Measurements from ENCODE around the gene RSPO1.
"Not testable (repeated sequence)": the region's sequence is repeated elsewhere in the genome, so short reads cannot be mapped to it uniquely, and the experiment has no call there.

Gene RSPO1

GRCh38 chr1:37584544-37584943 is 50.1 kb downstream of the RSPO1 start:
- H3K9me3 ChIP-seq (ENCODE audit: control insufficient read depth in 5 of 5, low read length in 5 of 5); H3K27me3 ChIP-seq (ENCODE audit: control insufficient read depth in 5 of 5, insufficient read depth in 4 of 5, low read length in 5 of 5); H3K4me3 ChIP-seq (ENCODE audit: low read depth in 1 of 5, low read length in 5 of 5); H3K9ac ChIP-seq (ENCODE audit: low read length in 5 of 5); H3K4me1 ChIP-seq (ENCODE audit: control insufficient read depth in 5 of 5, insufficient read depth in 5 of 5, low read length in 5 of 5); H3K27ac ChIP-seq (ENCODE audit: low read depth, low read length): not testable (repeated sequence)
- H3K36me3 ChIP-seq (ENCODE audit: control insufficient read depth in 5 of 5, insufficient read depth in 5 of 5, low read length in 5 of 5) = peaks cover 58 to 95% (median 69%) of the 10 kb centered on the region in 5 donors

- H3K36me3 ChIP-seq (ENCODE audit: control insufficient read depth in 5 of 5, insufficient read depth in 5 of 5, low read length in 5 of 5) = peaks cover 50 to 99% (median 82%) of the 10 kb centered on the region in 5 donors
- no peak overlapping the region for H3K9ac ChIP-seq (ENCODE audit: low read length in 5 of 5)
- H3K27me3 ChIP-seq (ENCODE audit: control insufficient read depth in 5 of 5, insufficient read depth in 4 of 5, low read length in 5 of 5) = no peaks in the 10 kb centered on the region
Observed at GRCh38 chr1:37575692-37576091, 59.0 kb downstream of the RSPO1 start.

GRCh38 chr1:37574834-37575480 is 59.7 kb downstream of the RSPO1 start:
- Histone ChIP-seq H3K4me1 (ENCODE audit: control insufficient read depth in 5 of 5, insufficient read depth in 5 of 5, low read length in 5 of 5) (no peaks in the 10 kb centered on the region), H3K27me3 (ENCODE audit: control insufficient read depth in 5 of 5, insufficient read depth in 4 of 5, low read length in 5 of 5) (no peaks in the 10 kb centered on the region), H3K36me3 (ENCODE audit: control insufficient read depth in 5 of 5, insufficient read depth in 5 of 5, low read length in 5 of 5) (peaks cover 49 to 98% (median 77%) of the 10 kb centered on the region in 5 donors), H3K9ac (ENCODE audit: low read length in 5 of 5) (no peak overlapping the region), H3K27ac (ENCODE audit: low read depth, low read length) (no peak overlapping the region), H3K9me3 (ENCODE audit: control insufficient read depth in 5 of 5, low read length in 5 of 5) (no peaks in the 10 kb centered on the region), H3K4me3 (ENCODE audit: low read depth in 1 of 5, low read length in 5 of 5) (no peak overlapping the region)

More at GRCh38 chr1:37575692-37576091, 59.0 kb downstream of the RSPO1 start:
- Histone ChIP-seq H3K4me1 (ENCODE audit: control insufficient read depth in 5 of 5, insufficient read depth in 5 of 5, low read length in 5 of 5) (no peaks in the 10 kb centered on the region), H3K9me3 (ENCODE audit: control insufficient read depth in 5 of 5, low read length in 5 of 5) (no peaks in the 10 kb centered on the region), H3K27ac (ENCODE audit: low read depth, low read length) (no peak overlapping the region), H3K4me3 (ENCODE audit: low read depth in 1 of 5, low read length in 5 of 5) (no peak overlapping the region)

- Histone ChIP-seq H3K27ac (ENCODE audit: low read depth, low read length) (no peak overlapping the region), H3K27me3 (ENCODE audit: control insufficient read depth in 5 of 5, insufficient read depth in 4 of 5, low read length in 5 of 5) (no peaks in the 10 kb centered on the region), H3K36me3 (ENCODE audit: control insufficient read depth in 5 of 5, insufficient read depth in 5 of 5, low read length in 5 of 5) (peaks cover 59 to 99% (median 90%) of the 10 kb centered on the region in 5 donors), H3K4me1 (ENCODE audit: control insufficient read depth in 5 of 5, insufficient read depth in 5 of 5, low read length in 5 of 5) (no peaks in the 10 kb centered on the region), H3K4me3 (ENCODE audit: low read depth in 1 of 5, low read length in 5 of 5) (no peak overlapping the region), H3K9me3 (ENCODE audit: control insufficient read depth in 5 of 5, low read length in 5 of 5) (no peaks in the 10 kb centered on the region), H3K9ac (ENCODE audit: low read length in 5 of 5) (no peak overlapping the region)
Observed at GRCh38 chr1:37570528-37571334, 64.0 kb downstream of the RSPO1 start.

- Histone ChIP-seq H3K27me3 (ENCODE audit: control insufficient read depth in 5 of 5, insufficient read depth in 4 of 5, low read length in 5 of 5) (no peaks in the 10 kb centered on the region), H3K36me3 (ENCODE audit: control insufficient read depth in 5 of 5, insufficient read depth in 5 of 5, low read length in 5 of 5) (peaks cover 38 to 77% (median 70%) of the 10 kb centered on the region in 5 donors), H3K27ac (ENCODE audit: low read depth, low read length) (no peak overlapping the region), H3K4me3 (ENCODE audit: low read depth in 1 of 5, low read length in 5 of 5) (no peak overlapping the region), H3K9me3 (ENCODE audit: control insufficient read depth in 5 of 5, low read length in 5 of 5) (no peaks in the 10 kb centered on the region), H3K9ac (ENCODE audit: low read length in 5 of 5) (no peak overlapping the region), H3K4me1 (ENCODE audit: control insufficient read depth in 5 of 5, insufficient read depth in 5 of 5, low read length in 5 of 5) (no peaks in the 10 kb centered on the region)
Observed at GRCh38 chr1:37567023-37567422, 67.7 kb downstream of the RSPO1 start.

- peaks cover 30 to 61% (median 56%) of the 10 kb centered on the region in 5 donors for H3K36me3 ChIP-seq (ENCODE audit: control insufficient read depth in 5 of 5, insufficient read depth in 5 of 5, low read length in 5 of 5)
- H3K9me3 ChIP-seq (ENCODE audit: control insufficient read depth in 5 of 5, low read length in 5 of 5) = peaks cover 0 to 3% (median 0%) of the 10 kb centered on the region in 5 donors
- H3K4me3 ChIP-seq (ENCODE audit: low read depth in 1 of 5, low read length in 5 of 5) = no peak overlapping the region
- no peaks in the 10 kb centered on the region for H3K27me3 ChIP-seq (ENCODE audit: control insufficient read depth in 5 of 5, insufficient read depth in 4 of 5, low read length in 5 of 5)
- H3K27ac ChIP-seq (ENCODE audit: low read depth, low read length) = no peak overlapping the region
- H3K4me1 ChIP-seq (ENCODE audit: control insufficient read depth in 5 of 5, insufficient read depth in 5 of 5, low read length in 5 of 5) = no peaks in the 10 kb centered on the region
- H3K9ac ChIP-seq (ENCODE audit: low read length in 5 of 5) = no peak overlapping the region
Observed at GRCh38 chr1:37564892-37565291, 69.8 kb downstream of the RSPO1 start.

GRCh38 chr1:37562984-37563383 is 71.7 kb downstream of the RSPO1 start:
- no peaks in the 10 kb centered on the region for H3K4me1 ChIP-seq (ENCODE audit: control insufficient read depth in 5 of 5, insufficient read depth in 5 of 5, low read length in 5 of 5)
- H3K27ac ChIP-seq (ENCODE audit: low read depth, low read length) = no peak overlapping the region
- no peaks in the 10 kb centered on the region for H3K27me3 ChIP-seq (ENCODE audit: control insufficient read depth in 5 of 5, insufficient read depth in 4 of 5, low read length in 5 of 5)
- H3K9me3 ChIP-seq (ENCODE audit: control insufficient read depth in 5 of 5, low read length in 5 of 5) = peaks cover 0 to 3% (median 0%) of the 10 kb centered on the region in 5 donors
- H3K9ac ChIP-seq (ENCODE audit: low read length in 5 of 5) = no peak overlapping the region
- H3K36me3 ChIP-seq (ENCODE audit: control insufficient read depth in 5 of 5, insufficient read depth in 5 of 5, low read length in 5 of 5) = peaks cover 15 to 44% (median 38%) of the 10 kb centered on the region in 5 donors
- no peak overlapping the region for H3K4me3 ChIP-seq (ENCODE audit: low read depth in 1 of 5, low read length in 5 of 5)
